ENCODE data around the gene ID4. TPM values are rescaled to one million over a fixed set of nuclear protein-coding genes. Genes with fewer than 3 reads are reported as not detected.

Gene ID4
- total RNA-seq, 1 experiment from 2014 or later = 0.10 TPM

DNA sequence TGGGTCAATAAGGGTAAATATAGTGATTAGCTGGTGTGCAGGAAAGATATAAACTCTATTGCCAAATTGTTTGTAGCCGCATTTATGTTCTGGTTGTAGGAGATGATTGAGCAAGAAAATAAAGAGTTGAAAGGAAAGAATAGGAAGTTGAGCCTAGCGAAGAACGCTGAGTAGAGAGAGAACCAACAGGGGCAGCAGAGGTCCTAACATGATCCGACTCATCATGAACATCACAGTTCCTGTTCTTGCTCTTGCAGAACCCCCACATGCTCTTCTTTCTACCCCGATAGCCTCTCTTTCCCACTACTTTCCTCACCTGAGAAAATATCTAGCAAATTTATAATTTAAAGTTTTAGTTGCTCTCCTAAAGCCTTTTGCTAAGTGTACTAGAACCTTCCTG lies 9.9 kb upstream of the ID4 start (continued):
- TF ChIP-seq, protein P1, sequence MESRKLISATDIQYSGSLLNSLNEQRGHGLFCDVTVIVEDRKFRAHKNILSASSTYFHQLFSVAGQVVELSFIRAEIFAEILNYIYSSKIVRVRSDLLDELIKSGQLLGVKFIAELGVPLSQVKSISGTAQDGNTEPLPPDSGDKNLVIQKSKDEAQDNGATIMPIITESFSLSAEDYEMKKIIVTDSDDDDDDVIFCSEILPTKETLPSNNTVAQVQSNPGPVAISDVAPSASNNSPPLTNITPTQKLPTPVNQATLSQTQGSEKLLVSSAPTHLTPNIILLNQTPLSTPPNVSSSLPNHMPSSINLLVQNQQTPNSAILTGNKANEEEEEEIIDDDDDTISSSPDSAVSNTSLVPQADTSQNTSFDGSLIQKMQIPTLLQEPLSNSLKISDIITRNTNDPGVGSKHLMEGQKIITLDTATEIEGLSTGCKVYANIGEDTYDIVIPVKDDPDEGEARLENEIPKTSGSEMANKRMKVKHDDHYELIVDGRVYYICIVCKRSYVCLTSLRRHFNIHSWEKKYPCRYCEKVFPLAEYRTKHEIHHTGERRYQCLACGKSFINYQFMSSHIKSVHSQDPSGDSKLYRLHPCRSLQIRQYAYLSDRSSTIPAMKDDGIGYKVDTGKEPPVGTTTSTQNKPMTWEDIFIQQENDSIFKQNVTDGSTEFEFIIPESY (IDR thresholded peaks at IDR 0.05; ENCODE audit: extremely low read depth, insufficient replicate concordance, low read length) = no peak
- no peak for TF ChIP-seq ZFX (IDR thresholded peaks at IDR 0.05)
- no peak for TF ChIP-seq FOSL1 (IDR thresholded peaks at IDR 0.05; ENCODE audit: low read depth)
- no peak for TF ChIP-seq CEBPB (IDR thresholded peaks at IDR 0.05; ENCODE audit: low read depth)

DNA sequence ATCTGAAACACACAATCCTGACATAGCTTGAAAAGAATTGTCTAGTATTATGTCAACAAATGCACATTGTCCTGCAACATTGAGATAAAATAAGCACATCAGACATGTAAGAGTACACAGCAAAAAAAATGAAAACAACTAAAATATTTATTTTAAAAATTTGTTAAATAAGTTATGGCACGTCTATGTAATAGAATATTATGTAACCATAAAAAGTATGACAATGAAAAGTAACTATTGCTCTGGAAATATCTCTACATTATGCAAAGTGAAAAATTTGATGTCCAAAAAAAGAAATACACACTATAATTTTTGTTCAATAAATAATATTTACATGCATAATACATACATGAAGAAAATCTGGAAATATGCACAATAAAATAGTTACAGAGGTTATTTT lies 9.3 kb upstream of the ID4 start:
- Histone ChIP-seq H3K27me3 (ENCODE audit: insufficient read depth, low read length) (no peaks in the 10 kb centered on the region), H3K9me3 (ENCODE audit: control insufficient read depth in 1 of 2, insufficient read depth in 1 of 2, low read depth in 1 of 2, low read length in 2 of 2) (no peaks in the 10 kb centered on the region), H3K4me2 (ENCODE audit: low read length) (no peak overlapping the region), H3K36me3 (ENCODE audit: control insufficient read depth in 1 of 2, insufficient read depth in 2 of 2, low read length in 2 of 2) (no peaks in the 10 kb centered on the region), H3K4me3 (replicated peaks in 1 of 2; ENCODE audit: low read depth in 1 of 2, low read length in 2 of 2) (no peak overlapping the region), H4K20me1 (ENCODE audit: insufficient read depth) (no peaks in the 10 kb centered on the region), H2AFZ (ENCODE audit: low read depth, low read length, poor library complexity, severe bottlenecking) (no peak overlapping the region), H3K4me1 (ENCODE audit: control insufficient read depth in 1 of 2, insufficient read depth in 2 of 2, low read length in 2 of 2) (no peaks in the 10 kb centered on the region), H3K9me2 (ENCODE audit: insufficient read depth) (0 out of 2 replicates have a peak, but pooled peaks cover 3% of the 10 kb centered on the region), H3K79me2 (ENCODE audit: insufficient read depth, low read length) (no peaks in the 10 kb centered on the region), H3K9ac (ENCODE audit: low read length) (no peak overlapping the region), H3K27ac (ENCODE audit: low read depth, low read length) (no peak overlapping the region)
- DNase-seq (ENCODE audit: low read depth, low spot score) (no peak), ATAC-seq (no peak)
- ChIA-PET RAD21 (ENCODE audit: low non-redundant PET in 1 of 2, low total read pairs in 2 of 2, uncharacterized antibody in 2 of 2, unreplicated experiment in 2 of 2) (no interaction called here), CTCF (no interaction called here), POLR2A (no interaction called here)
- TF ChIP-seq TCF7L2 (IDR thresholded peaks at IDR 0.05; ENCODE audit: borderline replicate concordance, extremely low read depth, insufficient read depth, insufficient read length) = no peak
- no peak for TF ChIP-seq CBX3 (IDR thresholded peaks at IDR 0.05; ENCODE audit: low read depth)
- no peak for TF ChIP-seq SIN3A (IDR thresholded peaks at IDR 0.05; ENCODE audit: low read depth)
- TF ChIP-seq, protein P2, sequence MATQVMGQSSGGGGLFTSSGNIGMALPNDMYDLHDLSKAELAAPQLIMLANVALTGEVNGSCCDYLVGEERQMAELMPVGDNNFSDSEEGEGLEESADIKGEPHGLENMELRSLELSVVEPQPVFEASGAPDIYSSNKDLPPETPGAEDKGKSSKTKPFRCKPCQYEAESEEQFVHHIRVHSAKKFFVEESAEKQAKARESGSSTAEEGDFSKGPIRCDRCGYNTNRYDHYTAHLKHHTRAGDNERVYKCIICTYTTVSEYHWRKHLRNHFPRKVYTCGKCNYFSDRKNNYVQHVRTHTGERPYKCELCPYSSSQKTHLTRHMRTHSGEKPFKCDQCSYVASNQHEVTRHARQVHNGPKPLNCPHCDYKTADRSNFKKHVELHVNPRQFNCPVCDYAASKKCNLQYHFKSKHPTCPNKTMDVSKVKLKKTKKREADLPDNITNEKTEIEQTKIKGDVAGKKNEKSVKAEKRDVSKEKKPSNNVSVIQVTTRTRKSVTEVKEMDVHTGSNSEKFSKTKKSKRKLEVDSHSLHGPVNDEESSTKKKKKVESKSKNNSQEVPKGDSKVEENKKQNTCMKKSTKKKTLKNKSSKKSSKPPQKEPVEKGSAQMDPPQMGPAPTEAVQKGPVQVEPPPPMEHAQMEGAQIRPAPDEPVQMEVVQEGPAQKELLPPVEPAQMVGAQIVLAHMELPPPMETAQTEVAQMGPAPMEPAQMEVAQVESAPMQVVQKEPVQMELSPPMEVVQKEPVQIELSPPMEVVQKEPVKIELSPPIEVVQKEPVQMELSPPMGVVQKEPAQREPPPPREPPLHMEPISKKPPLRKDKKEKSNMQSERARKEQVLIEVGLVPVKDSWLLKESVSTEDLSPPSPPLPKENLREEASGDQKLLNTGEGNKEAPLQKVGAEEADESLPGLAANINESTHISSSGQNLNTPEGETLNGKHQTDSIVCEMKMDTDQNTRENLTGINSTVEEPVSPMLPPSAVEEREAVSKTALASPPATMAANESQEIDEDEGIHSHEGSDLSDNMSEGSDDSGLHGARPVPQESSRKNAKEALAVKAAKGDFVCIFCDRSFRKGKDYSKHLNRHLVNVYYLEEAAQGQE (IDR thresholded peaks at IDR 0.05; ENCODE audit: low read depth) = no peak
- TF ChIP-seq, protein P3, sequence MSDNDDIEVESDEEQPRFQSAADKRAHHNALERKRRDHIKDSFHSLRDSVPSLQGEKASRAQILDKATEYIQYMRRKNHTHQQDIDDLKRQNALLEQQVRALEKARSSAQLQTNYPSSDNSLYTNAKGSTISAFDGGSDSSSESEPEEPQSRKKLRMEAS (IDR thresholded peaks at IDR 0.05) = no peak
- TF ChIP-seq POLR2AphosphoS5 (IDR thresholded peaks at IDR 0.05; ENCODE audit: low read depth, low read length) = no peak
- no peak for TF ChIP-seq YY1 (IDR thresholded peaks at IDR 0.05; ENCODE audit: extremely low read depth, insufficient replicate concordance, low read depth, low read length)
- no peak for TF ChIP-seq EZH2 (IDR thresholded peaks at IDR 0.05)
- no peak for TF ChIP-seq SP1 (IDR thresholded peaks at IDR 0.05; ENCODE audit: low read depth)
- TF ChIP-seq RAD21 (IDR thresholded peaks at IDR 0.05; ENCODE audit: low read depth) = no peak
- TF ChIP-seq ELF1 (IDR thresholded peaks at IDR 0.05; ENCODE audit: borderline replicate concordance, low read depth) = no peak
- TF ChIP-seq, protein P4, sequence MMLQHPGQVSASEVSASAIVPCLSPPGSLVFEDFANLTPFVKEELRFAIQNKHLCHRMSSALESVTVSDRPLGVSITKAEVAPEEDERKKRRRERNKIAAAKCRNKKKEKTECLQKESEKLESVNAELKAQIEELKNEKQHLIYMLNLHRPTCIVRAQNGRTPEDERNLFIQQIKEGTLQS (IDR thresholded peaks at IDR 0.05) = no peak
- TF ChIP-seq ZNF274 (IDR thresholded peaks at IDR 0.05; ENCODE audit: low read depth, low read length) = no peak
- TF ChIP-seq ZFX (IDR thresholded peaks at IDR 0.05) = no peak
- TF ChIP-seq, protein P5, sequence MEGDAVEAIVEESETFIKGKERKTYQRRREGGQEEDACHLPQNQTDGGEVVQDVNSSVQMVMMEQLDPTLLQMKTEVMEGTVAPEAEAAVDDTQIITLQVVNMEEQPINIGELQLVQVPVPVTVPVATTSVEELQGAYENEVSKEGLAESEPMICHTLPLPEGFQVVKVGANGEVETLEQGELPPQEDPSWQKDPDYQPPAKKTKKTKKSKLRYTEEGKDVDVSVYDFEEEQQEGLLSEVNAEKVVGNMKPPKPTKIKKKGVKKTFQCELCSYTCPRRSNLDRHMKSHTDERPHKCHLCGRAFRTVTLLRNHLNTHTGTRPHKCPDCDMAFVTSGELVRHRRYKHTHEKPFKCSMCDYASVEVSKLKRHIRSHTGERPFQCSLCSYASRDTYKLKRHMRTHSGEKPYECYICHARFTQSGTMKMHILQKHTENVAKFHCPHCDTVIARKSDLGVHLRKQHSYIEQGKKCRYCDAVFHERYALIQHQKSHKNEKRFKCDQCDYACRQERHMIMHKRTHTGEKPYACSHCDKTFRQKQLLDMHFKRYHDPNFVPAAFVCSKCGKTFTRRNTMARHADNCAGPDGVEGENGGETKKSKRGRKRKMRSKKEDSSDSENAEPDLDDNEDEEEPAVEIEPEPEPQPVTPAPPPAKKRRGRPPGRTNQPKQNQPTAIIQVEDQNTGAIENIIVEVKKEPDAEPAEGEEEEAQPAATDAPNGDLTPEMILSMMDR (IDR thresholded peaks at IDR 0.05 in 2 of 3, conservative IDR thresholded peaks at IDR 0.05 in 1 of 3; ENCODE audit: borderline replicate concordance in 1 of 3, insufficient read depth in 1 of 3, low read depth in 2 of 3, low read length in 2 of 3) = no peak
- TF ChIP-seq EGR1 (IDR thresholded peaks at IDR 0.05; ENCODE audit: low read depth) = no peak
- intact Hi-C loops (cut with micrococcal nuclease) = no loop called here
- no TSS peak for BruUV-seq (replicated peaks)

Data from HCT116 (cell line).